ELF-1 (cell line): ENCODE measurements around the gene NRM.
"Not testable (repeated sequence)": the region's sequence is repeated elsewhere in the genome, so short reads cannot be mapped to it uniquely, and the experiment has no call there.

Experiments used
- DNase-seq: peaks from one replicate; pipeline ENCODE4 v3.0.0-alpha.2; 2016; ENCODE audit warnings: low read depth, low spot score

NRM gene

DNA sequence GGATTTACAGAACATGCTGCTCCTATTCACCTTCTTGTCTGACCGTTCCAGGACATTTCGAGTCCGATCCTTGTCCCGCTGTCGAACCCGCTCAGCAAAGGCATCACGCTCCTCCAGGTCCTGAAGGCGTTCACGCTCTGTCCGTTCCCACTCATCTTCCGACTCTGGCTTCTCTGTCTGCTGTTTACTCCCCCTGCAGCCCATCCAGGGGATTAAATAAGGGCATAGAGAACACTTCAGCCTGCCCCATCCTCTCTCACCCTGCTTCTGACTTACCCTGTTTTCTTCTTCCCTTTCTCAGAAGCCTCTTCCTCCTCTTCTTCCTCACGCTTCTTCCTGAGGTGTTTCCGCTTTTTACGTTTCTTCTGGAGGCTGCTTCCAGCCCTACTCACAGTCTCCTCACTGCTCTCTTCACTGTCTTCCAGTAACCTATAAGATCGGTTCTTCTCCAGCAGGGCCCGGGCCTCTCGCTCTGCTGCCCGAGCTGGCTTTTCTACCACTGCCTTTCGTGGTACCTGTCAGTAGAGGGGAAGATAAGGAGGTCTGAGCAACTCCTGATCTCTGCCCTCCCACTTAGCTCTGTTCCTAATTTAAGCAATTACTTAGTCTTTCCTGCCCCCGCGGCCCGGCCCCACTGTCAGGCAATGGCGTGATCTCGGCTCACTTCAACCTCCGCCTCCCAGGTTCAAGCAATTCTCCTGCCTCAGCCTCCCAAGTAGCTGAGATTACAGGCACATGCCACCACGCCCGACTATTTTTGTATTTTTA lies 19.8 kb downstream of the NRM start:
- DNase-seq, result peak; percentile 33

DNA sequence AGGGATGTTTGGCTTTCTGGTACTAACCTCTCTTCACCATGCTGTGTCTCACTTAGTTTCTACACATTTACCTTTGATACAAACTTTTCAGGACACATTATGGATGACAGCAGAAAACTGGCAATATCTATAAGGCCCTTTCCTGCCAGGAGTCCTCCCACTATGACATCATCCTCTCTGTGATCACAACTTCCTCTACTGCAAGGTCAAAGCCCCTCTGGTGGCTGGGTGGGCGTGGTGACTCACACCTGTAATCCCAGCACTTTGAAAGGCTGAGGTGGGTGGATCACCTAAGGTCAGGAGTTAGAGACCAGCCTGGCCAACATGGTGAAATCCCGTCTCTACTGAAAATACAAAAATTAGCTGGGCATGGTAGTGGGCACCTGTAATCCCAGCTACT lies 24.5 kb downstream of the NRM start:
- not testable (repeated sequence) for DNase-seq

DNA sequence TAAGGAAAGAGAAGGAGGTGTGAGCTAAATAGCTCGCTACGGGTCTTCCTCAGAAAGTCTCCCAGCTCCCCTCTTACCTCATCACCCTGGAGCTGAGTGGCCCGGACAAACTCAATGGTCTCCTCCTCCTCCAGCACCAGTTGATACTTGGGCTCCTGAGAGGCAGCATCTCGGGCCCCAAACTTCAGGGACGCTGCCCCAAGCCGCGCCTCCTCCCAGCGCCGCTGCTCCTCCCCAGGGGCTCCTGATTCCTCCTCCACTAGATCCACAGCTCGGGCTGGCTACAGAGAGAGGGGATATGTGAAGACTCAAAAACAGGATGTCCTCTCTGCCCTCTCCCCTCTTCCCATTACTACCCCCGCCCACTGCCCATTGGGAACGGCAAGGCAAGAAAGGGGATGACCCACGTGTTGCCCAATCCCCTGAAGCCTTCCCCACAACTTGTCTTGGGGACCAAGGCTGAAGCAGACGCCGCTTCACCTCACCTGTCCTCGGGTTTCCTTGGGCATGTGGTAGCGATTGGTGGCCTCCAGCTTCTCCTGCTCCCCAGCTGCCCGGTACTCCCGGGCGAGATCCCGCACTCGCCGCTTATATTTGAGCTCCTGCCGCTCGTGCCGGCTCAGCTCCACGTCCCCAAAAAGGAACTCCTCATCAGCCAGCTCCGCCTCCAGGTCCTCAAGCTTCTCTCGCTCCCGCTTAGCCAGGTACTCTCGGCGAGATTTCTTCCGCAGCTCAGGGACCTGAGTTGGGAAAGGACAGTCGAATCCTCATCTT lies 25.6 kb downstream of the NRM start:
- no peak for DNase-seq

DNA sequence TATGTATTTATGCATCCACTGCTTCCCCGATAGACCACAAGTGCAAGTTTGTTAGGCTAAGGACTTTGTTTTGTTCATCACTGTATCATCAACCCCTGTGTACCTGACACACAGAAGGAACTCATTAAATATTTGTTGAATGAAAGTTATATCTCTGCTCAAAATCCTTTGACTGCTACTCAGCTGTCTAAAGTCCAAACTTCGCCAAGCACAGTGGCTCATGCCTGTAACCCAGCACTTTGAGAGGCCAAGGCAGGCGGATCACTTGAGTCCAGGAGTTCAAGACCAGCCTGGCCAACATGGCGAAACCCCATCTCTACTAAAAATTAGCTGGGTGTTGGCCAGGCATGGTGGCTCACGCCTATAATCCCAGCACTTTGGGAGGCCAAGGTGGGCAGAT lies 32.9 kb downstream of the NRM start:
- DNase-seq, result not testable (repeated sequence)

DNA sequence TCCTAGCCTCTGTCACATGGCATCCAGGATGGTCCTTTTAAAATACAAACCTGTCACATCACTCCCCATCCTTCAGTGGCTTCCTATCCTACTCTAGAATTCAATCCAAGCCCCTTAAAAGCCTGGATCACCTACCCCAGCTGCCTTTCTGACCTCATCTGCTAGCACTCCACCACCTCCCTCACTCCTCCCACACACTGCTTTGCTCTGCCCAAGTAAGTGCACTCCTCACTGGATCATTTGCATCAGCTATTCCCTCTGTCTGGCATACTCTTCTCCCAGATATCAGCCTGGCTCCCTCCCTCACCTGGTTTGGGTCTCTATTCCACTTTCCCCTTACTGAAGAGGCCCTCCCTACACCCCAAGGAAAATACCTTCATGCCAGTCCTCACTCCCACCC lies 33.3 kb downstream of the NRM start:
- no peak for DNase-seq

DNA sequence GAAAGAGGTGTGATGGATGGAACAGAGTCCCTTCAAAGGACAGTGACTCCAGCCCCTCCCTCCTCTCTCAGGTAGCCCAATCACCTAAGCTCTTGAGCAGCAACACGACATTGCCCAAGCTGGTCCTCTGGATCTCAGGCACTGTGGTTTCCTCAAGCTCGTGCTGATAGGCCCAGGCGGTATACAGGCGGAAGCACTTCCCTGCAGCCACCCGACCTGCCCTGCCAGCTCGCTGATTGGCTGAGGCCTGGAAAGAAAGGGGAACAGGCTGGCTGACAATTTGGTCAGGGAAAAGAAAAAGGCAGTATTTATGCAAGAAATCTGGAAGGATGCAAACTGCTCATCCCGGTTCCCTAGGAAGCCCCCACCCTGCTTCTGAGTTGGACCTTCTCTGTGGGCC lies 34.3 kb downstream of the NRM start:
- DNase-seq, result no peak

DNA sequence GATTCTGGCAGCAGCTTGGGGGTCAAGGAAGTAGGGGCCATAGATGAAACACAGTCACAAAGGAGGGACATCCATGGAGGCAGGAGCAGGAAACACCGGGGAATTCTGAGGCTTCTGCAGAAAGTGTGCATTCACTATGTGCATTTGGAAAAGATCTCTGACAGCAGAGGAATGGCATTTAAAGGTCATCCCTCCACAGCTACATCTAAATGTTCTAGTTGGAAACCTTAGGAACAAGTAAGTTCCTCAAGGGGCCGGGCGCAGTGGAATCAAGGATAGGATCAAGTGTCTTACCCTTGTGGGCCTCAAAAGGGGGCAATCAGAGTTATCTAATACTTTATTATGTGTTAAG lies 35.1 kb downstream of the NRM start:
- no peak for DNase-seq

DNA sequence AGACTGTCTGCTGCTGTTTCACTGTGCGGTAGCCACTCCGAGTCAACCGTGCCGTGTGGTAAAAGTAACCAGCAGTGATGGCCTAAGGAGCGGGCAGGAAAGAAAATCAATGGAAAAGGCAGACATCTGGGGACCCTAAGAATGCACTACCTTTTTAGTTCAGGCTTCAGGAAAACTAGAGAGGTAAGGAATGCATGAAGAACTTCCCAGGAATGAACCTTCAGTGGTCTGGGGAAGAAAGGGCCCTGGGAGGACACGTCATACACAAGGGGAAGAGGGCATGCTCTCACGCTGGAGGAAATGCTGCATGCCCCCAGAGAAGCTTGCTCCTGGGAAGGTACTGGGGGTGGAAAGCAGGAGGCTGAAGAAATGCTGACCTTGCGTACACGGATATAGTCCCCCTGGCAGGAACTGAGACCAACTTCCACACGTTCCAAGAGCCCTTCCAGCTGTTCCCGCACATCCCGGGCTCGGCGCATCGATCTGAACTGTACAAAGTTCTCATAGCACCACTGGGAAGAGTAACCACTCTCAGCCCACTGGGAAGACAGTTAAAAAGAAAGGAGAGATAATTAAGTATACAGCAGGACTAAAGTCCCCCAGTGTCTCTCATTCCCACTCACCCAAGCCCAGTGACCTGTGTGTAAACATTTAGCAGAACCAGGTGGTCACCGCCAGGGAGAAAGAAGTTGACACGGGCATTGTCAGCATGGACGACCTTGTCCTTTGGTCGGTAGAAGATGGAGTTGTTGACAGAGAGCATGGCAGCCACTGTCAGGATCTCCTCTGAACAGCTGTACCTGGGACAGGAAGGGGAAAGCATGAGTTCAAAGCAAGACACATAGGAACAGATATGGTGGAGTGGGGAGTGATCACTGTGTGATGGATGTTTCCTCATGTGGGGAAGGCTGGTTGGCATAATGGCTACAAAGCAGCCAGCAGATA lies 35.7 kb downstream of the NRM start:
- DNase-seq, result no peak

DNA sequence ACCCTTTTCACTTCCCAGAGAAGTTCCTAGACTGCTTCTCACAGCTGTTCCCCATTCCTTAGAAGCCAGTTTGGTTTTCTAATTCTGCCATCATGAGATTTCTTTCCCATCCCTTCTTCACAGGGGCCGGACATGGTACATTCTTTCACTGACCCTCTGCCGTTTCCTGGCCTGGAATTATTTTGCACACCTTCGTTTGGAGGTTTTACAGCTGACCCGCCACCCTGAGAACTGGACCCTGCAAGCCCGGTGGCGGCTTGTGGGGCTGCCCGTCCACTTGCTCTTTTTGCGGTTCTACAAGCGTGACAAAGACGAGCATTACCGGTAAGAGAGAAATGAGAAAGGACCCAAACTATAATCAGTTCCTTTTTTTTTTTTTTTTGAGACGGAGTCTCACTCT lies 39.6 kb downstream of the NRM start:
- no peak for DNase-seq

DNA sequence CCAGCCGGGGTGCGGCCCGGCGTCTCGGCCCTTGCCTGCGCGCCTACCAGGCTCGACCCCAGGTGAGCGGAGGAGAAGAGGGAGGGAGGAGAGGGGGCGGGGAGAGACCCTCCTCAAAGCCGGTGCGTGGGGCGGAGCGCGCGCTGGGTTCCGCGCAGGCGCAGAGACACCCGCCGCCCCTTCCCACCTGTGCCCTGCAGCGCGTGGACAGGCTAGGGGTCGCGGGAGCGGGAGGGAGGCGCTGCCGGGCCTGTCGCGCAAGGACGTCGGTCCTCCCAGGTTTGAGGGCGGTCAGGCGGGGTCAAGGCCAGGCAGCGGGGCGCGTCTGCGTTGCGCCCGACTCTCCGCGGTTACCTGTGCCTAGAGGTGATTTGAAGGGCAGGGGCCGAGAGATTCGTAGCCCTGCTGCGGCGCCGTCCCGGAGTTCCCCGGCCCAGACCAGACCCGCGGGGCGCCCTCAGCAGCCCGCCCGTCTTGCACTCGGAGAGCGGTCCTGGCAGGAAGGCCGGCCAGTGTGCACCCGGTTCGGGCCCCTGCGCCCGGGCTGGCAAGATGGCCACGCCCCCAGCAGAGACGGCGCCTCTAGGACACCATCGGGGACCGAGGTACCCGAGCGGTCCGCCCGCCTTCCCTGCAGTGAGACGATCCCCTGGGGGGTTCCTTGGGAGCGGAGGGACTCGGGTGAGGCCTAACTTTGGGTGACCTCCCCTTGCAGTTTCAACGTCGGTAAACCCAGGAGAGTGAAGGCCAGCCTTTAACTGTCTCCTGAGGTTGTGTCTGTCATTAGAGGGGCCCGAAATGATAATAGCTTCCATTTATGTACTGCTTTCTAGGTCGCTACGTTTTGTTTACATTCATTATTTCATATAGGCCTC lies 43.3 kb downstream of the NRM start:
- DNase-seq, result peak; percentile 90

DNA sequence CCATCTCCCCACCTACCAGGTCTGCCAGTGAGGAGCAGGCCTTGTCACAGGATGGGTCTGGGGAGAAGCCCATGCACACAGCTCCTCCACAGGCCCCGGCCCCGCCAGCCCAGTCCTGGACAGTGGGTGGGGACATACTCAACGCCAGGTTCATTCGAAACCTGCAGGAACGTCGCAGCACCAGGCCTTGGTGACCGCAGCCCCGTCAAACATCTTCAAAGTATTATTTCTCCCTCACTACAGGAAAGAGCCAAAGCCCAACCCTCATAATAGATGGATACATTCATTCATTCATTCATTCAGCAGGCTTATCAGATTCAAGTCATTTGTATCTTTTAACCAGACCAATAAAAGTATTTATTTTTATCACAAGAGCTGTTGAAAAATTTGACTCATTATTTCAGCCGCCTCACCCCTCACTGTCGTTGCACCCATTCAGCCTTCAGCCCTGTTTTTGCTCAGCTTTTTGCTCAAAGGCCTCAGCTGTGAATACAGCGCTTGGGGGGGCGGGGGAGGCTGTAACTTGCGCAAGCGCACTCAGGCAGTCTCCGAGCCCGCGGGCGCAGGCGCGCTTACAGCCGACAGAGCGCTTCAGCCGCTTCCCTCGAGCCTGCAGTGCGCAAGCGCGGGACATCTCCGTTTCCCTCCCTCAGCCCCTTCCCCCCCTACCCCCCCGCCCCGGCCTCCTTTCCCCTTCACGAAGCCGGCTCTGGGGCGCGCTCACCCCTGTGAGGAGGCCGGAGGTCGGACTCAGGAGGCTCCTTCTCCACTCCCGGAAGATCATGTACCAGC lies 44.1 kb downstream of the NRM start, which contains the start of gene C6orf136:
Gene C6orf136, plus strand, starts transcription at position 684 of the 792 bp plus-strand sequence. Its CDS starts 99 bp downstream, at position 783.
- peak; percentile 92 for DNase-seq

DNA sequence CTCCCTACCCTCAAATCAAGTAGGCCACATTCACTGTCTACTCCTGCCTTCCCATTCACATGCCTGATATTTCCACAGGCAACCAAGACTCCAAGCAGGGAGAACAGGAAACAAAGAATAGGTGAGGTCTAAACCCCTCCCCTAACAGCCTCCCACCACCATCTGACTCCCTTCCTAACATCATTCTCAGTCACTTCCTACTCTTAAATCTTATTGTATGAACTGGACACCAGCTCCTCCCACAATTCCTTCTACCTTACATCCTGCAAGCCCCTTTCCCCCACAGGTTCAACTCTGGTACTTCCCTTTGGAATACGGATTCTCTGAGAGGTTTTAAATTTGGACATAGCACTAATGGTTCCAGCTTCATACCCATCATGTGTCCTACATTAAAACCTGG lies 44.8 kb downstream of the NRM start:
- DNase-seq, result no peak

DNA sequence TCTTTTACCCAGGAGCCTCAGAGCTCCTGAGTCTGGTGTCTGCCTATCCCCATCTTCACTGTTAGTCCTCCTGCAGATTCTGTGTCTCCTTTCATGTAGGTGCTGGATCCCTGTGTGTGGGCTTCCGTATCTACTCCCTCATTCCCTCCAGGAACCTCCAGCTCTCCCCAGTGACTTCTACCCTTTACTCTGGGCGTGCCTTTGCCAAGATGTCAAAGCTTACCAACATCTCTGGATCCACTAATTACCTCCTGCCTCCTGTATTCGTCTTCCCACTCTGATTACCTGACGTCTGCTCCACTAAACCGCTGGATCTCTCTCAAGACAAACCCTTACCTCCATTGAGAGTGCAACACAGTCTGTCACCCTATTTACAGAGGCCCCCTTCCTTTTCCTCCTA lies 46.0 kb downstream of the NRM start:
- no peak for DNase-seq

DNA sequence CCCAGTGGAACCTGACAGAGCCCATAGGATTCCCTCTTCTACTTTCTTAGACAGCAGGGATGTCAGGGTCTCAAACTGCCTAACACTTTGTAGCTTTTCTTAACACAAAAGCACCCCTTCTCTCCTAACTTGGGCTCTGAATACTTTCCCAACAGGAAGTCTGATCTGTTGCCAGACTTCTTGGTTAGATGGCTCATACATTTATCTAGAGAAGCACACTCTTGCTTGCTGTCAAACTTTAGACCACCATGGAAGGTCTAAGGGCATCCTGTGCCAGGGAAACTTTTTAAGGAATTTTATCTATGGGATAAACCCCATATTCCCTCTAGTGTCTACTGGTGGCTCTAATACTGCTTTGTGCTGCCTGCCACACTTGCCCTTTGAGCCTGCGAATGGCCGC lies 47.1 kb downstream of the NRM start:
- no peak for DNase-seq

DNA sequence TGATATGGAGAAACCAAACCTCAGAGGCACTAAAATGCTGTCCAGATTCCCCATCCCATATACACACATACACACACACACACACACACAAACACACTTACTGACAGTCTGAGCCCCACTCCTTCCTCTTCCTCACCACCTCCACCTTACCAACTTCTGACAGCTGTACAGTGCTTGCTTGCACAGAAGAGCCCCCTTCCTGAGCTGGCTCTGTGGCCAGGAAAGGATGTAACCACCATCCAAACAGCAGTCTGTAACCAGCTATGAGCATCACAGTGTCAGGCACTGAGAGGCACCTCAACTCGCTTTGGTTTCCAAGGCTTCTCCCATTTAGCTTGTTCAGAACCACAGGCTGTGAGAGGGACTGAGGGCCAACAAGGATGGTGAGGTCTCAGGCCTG lies 49.7 kb downstream of the NRM start:
- no peak for DNase-seq

DNA sequence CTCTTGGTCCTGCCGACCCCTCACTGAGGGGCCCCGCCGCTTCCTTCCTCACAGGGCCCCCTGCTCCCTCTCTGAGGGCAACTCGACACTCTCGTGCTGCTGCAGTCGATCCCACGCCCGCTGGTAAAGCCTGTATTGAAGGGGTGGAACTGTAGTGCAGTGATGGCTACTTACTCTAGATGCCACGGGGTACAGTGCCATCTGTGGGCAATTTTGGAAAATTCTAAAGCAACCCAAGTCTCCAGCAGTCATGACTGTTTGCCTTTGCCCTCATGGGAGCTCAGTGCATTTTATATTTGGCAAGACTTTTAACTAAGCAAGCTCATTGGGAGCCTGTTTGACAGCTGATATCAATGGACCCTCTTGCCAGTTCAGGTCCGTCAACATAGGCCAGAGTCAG lies 50.3 kb downstream of the NRM start:
- no peak for DNase-seq
